Activated CD4-positive, alpha-beta T cell treated with anti-CD3 and anti-CD28 coated beads, Interleukin-2, amount 50 U/mL, for 1 hour (primary cell): ENCODE measurements around the gene TMEM198.

Experiments used
- DNase-seq: peaks from one replicate; pipeline ENCODE4 v3.0.0-alpha.2; 2020

Gene TMEM198

GRCh38 chr2:219545943-219546352 is 2.1 kb downstream of the TMEM198 start:
- DNase-seq = no peak

- DNase-seq = no peak
These were observed 3.8 kb downstream of the TMEM198 start for GRCh38 chr2:219547621-219548020.

- DNase-seq = no peak
These were observed 5.2 kb downstream of the TMEM198 start for GRCh38 chr2:219548990-219549389.

- no peak for DNase-seq
These were observed 5.8 kb downstream of the TMEM198 start for GRCh38 chr2:219549619-219550018.

- no peak for DNase-seq
These were observed 7.9 kb downstream of the TMEM198 start for GRCh38 chr2:219551441-219552381.

GRCh38 chr2:219552382-219553167 is 8.7 kb downstream of the TMEM198 start:
- DNase-seq = peak; percentile 74

GRCh38 chr2:219553168-219553417 is 9.3 kb downstream of the TMEM198 start:
- DNase-seq = no peak

GRCh38 chr2:219553463-219553963 is 9.7 kb downstream of the TMEM198 start:
- DNase-seq = no peak

- no peak for DNase-seq
These were observed 10.5 kb downstream of the TMEM198 start for GRCh38 chr2:219554350-219554749.

- no peak for DNase-seq
These were observed 12.1 kb downstream of the TMEM198 start for GRCh38 chr2:219555956-219556355.

- DNase-seq = no peak
These were observed 12.6 kb downstream of the TMEM198 start for GRCh38 chr2:219556413-219556812.

- DNase-seq = no peak
These were observed 13.5 kb downstream of the TMEM198 start for GRCh38 chr2:219557320-219557719.

GRCh38 chr2:219557791-219558785 is 14.3 kb downstream of the TMEM198 start:
- no peak for DNase-seq

GRCh38 chr2:219559156-219559915 is 15.5 kb downstream of the TMEM198 start:
- no peak for DNase-seq

- no peak for DNase-seq
These were observed 16.4 kb downstream of the TMEM198 start for GRCh38 chr2:219560037-219560892.

GRCh38 chr2:219560893-219561178 is 17.0 kb downstream of the TMEM198 start:
- DNase-seq = no peak

GRCh38 chr2:219561179-219562048 is 17.6 kb downstream of the TMEM198 start:
- no peak for DNase-seq

GRCh38 chr2:219562049-219563020 is 18.5 kb downstream of the TMEM198 start:
- no peak for DNase-seq
